LNCAP (cell line): ENCODE measurements around the gene CRLF2.

Experiments
- CTCF ChIP-seq: fragments of 450-650 bp; IDR thresholded peaks from 2 replicates; pipeline ENCODE4 v1.5.1; 2017; ENCODE audit warnings: mild to moderate bottlenecking

Gene CRLF2

DNA sequence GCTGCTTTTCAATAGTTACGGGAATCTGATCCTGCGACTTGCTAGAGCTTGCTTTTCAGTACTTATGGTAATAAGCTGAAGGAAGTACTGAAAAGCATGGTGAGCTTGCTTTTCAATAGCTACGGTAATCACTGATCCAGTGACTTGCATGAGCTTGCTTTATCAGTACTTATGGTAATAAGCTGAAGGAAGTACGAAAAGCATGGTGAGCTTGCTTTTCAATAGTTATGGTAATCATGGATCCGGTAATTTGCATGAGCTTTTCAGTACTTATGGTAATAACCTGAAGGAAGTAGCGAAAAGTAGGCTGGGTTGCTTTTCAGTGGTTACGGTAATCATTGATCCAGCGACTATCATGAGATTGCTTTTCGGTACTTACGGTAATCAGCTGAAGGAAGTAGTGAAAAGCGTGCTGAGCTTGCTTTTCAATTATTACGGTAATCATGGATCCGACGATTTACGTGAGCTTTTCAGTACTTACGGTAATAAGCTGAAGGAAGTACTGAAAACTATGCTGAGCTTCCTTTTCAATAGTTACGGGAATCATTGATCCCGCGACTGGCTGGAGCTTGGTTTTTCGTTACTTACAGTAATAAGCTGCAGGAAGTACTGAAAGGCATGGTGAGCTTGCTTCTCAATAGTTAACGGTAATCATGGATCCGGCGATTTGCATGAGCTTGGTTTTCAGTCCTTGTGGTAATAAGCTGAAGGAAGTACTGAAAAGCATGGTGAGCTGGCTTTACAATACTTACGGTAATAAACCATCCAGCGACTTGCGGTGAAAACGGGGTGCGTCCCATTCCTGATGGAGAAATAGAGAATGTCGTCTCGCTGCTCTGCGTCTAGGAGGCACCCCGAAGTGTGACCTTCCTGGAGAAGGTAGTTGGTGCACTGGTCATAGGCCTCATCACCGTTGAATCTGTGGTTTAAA, 6.5 kb downstream of the CRLF2 start:
- TF ChIP-seq CTCF, result no peak

DNA sequence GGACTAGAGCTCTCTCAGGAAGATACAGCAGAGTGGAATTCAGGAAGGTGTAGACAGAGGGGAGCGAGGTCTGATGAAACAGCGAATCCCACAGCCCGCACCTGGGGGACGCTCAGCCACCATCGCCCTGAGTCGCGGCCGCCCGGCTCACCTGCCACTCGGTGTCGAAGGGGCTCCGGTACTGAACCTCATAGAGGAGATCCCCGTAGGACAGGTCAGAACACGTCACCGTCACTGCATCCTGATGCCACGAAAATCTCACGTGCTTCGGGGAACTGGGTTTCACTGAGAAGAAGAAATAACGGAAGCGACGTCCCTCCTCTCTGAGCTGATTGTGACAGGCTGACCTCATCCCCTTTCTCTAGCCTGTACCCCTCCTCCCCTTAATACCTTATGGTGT, 10.2 kb downstream of the CRLF2 start:
- TF ChIP-seq CTCF, result no peak

GRCh38 chrX:1196436-1196835, 16.0 kb downstream of the CRLF2 start:
- TF ChIP-seq CTCF, result no peak

GRCh38 chrX:1190596-1191145, 21.8 kb downstream of the CRLF2 start:
- TF ChIP-seq CTCF, result no peak

DNA sequence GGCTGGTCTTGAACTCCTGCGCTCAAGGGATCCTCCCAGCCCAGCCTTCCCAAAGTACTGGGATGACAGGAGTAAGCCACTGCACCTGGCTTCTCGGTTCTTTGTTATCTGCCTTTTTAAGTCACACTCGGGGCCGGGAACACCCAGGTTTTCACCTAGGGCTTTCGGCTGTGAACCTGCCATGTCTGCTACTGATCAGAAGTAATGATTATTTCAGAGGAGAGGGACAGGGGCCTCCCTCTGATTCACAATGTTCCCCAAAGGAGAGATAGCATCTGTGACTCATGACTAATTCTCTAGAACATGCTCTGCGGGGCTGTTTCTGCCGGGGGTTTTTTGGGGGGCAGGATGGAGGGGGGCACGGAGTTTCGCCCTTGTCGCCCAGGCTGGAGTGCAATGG, 26.9 kb downstream of the CRLF2 start:
- TF ChIP-seq CTCF, result no peak

DNA sequence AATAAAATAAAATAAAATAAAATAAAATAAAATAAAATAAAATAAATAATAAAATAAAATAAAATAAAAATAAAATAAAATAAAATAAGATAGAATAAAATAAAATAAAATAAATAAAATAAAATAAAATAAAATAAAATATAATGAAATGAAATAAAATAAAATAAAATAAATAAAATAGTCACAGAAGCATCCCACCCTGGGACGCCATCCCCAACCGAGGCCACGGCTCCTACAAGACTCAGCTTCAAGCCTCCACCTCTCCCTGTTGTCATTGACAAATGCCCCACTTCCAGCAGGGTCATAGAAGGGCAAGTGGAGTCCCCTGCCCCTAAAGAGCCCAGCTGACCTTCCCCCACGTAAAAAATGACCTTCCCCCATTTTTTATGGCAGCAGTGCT, 30.2 kb downstream of the CRLF2 start:
- no peak for TF ChIP-seq CTCF

GRCh38 chrX:1181170-1181569, 31.3 kb downstream of the CRLF2 start:
- no peak for TF ChIP-seq CTCF
